NB4 (cell line): ENCODE data around the gene TTC19.

Experiments used
- DNase-seq: peaks from one replicate; pipeline ENCODE4 v3.0.0; 2010; ENCODE audit warnings: low read depth
- H3K4me3 ChIP-seq: one replicate; pipeline ENCODE4 v1.5.1; 2011; ENCODE audit warnings: mild to moderate bottlenecking, low read depth, low read length, moderate library complexity
- MYC ChIP-seq: IDR thresholded peaks from 2 replicates; pipeline ENCODE4 v1.6.1; 2011; ENCODE audit warnings: low read depth, low read length
- POLR2A ChIP-seq: IDR thresholded peaks from 2 replicates; pipeline ENCODE4 v1.6.1; 2011; ENCODE audit warnings: mild to moderate bottlenecking; ENCODE audit not compliant: insufficient read length; ENCODE audit errors: extremely low read depth
- TF ChIP-seq, protein P1 (sequence below): IDR thresholded peaks from one replicate; pipeline ENCODE4 v1.5.1; 2012; ENCODE audit warnings: low read depth, low read length
- TF ChIP-seq, protein P2 (sequence below): IDR thresholded peaks from 2 replicates; pipeline ENCODE4 v1.6.1; 2011; ENCODE audit warnings: low read depth, low read length

The TTC19 gene

GRCh38 chr17:16040710-16041251, 41.2 kb downstream of the TTC19 start:
- TF ChIP-seq, protein P1, sequence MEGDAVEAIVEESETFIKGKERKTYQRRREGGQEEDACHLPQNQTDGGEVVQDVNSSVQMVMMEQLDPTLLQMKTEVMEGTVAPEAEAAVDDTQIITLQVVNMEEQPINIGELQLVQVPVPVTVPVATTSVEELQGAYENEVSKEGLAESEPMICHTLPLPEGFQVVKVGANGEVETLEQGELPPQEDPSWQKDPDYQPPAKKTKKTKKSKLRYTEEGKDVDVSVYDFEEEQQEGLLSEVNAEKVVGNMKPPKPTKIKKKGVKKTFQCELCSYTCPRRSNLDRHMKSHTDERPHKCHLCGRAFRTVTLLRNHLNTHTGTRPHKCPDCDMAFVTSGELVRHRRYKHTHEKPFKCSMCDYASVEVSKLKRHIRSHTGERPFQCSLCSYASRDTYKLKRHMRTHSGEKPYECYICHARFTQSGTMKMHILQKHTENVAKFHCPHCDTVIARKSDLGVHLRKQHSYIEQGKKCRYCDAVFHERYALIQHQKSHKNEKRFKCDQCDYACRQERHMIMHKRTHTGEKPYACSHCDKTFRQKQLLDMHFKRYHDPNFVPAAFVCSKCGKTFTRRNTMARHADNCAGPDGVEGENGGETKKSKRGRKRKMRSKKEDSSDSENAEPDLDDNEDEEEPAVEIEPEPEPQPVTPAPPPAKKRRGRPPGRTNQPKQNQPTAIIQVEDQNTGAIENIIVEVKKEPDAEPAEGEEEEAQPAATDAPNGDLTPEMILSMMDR = no peak
- TF ChIP-seq, protein P2, sequence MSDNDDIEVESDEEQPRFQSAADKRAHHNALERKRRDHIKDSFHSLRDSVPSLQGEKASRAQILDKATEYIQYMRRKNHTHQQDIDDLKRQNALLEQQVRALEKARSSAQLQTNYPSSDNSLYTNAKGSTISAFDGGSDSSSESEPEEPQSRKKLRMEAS = no peak
- TF ChIP-seq POLR2A (no peak), MYC (no peak)
- no peak overlapping the region for H3K4me3 ChIP-seq
- no peak for DNase-seq

DNA sequence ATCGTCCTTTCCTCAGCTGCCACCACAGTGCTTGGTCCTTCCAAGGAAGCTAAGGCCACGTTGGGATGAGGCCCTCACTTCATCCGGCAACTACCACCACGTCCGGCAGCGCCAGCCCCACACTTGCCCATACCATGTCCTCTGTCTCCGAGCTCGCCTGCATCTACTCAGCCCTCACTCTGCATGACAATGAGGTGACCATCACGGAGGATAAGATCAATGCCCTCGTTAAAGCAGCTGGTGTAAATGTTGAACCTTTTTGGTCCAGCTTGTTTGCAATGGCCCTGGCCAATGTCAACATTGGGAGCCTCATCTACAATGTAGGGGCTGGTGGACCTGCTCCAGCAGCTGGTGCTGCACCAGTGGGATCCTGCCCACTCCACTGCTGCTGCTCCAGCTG, 44.9 kb downstream of the TTC19 start:
- TF ChIP-seq, protein P2 = no peak
- TF ChIP-seq, protein P1 = no peak
- TF ChIP-seq MYC (no peak), POLR2A (no peak)
- no peak for DNase-seq
- H3K4me3 ChIP-seq = no peak overlapping the region

GRCh38 chr17:16046966-16047365, 47.3 kb downstream of the TTC19 start:
- H3K4me3 ChIP-seq = no peak overlapping the region
- no peak for DNase-seq
- TF ChIP-seq MYC = no peak
- no peak for TF ChIP-seq POLR2A
- TF ChIP-seq, protein P2 = no peak
- TF ChIP-seq, protein P1 = no peak

DNA sequence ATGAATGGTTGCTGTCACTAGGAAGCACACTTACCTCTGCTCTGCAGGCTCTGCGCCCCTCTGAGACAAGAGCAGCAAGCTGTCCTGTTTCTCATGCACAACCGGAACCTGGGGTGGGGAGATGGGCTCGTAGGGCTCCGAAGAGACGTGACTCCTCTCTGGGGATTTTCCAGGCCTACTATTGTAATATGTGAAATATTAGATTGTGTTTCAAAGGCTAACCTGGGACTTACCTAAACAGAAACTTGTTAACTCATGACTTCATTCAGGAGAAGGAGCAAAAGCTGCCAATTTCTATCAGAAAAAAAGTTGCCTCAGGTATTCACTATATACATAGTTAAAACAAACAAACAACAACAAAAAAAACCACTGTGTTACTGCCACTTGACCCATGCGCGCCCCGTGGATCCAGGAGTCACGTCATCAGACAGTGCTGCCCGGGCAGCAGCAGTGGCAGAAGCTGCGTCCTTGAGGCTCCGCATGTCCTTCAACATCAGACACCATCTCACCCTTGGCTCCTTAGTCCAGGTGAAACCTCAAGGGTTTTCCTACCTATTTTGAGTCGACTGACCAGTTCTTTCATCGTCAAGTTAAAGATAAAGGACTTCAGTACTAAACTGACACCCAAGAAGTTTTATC, 49.3 kb downstream of the TTC19 start:
- no peak overlapping the region for H3K4me3 ChIP-seq
- DNase-seq = no peak
- TF ChIP-seq, protein P2 = no peak
- TF ChIP-seq POLR2A (no peak), MYC (no peak)
- TF ChIP-seq, protein P1 = no peak

DNA sequence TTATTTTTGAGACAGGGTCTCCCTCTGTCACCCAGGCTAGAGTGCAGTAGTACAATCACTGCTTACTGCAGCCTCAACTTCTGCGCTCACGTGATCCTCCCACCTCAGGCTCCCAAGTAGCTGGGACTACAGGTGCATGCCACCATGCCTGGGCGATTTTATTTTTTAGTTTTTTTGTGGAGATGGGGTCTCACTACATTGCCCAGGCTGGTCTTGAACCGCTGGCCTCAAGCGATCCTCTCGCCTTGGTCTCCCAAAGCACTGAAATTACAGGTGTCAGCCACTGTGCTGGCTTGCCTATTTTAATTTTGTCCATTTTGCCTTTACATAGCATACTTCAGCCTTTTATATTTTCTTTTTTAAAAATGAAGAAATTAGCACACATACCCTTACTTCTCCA, 51.2 kb downstream of the TTC19 start:
- no peak for DNase-seq
- TF ChIP-seq, protein P2 = no peak
- TF ChIP-seq, protein P1 = no peak
- no peak for TF ChIP-seq POLR2A
- TF ChIP-seq MYC = no peak
- H3K4me3 ChIP-seq = no peak overlapping the region
